ENCODE data around the gene MTURN. TPM values are rescaled to one million over a fixed set of nuclear protein-coding genes. Genes with fewer than 3 reads are reported as not detected.

The MTURN gene
- total and polyA plus RNA-seq, 9 of the 15 experiments (the other 6 are each of a cell fraction or from before 2014, with no cell fraction given): 0.94 to 14.8 (median 6.4) TPM

- H2AFZ ChIP-seq (ENCODE audit: low read depth, low read length): no peak overlapping the region
- no TSS peak for BruUV-seq (replicated peaks)
- POLR2A ChIA-PET: interaction anchor here (0.6 kb wide), 2 partner anchors 10 to 256 kb away, joined by 3 to 4 read pairs; no protein-coding TSS in a partner anchor
These were observed 48.0 kb downstream of the MTURN start for GRCh38 chr7:30182814-30183213.

More at GRCh38 chr7:30182814-30183213, 48.0 kb downstream of the MTURN start:
- DNase-seq (ENCODE audit: extremely low read depth in 1 of 4, low spot score in 3 of 4): no peak
- Histone ChIP-seq H3K9me1 (ENCODE audit: control insufficient read depth, insufficient read depth, low read length) (no peaks in the 10 kb centered on the region), H3K4me2 (ENCODE audit: insufficient read depth, low read length) (no peak overlapping the region), H3K4me1 (replicated peaks in 1 of 2; ENCODE audit: control insufficient read depth in 2 of 2, insufficient read depth in 2 of 2, low read length in 2 of 2) (no peaks in the 10 kb centered on the region), H3K79me2 (ENCODE audit: control insufficient read depth, insufficient read depth, low read length) (no peaks in the 10 kb centered on the region), H3K9ac (ENCODE audit: insufficient read depth in 1 of 2, low read depth in 2 of 2, low read length in 2 of 2) (no peak overlapping the region), H3K27ac (ENCODE audit: extremely low read depth, low read depth, low read length) (no peak overlapping the region), H3K4me3 (no peak overlapping the region), H3K36me3 (ENCODE audit: control insufficient read depth, insufficient read depth, low read length) (no peaks in the 10 kb centered on the region), H3K27me3 (ENCODE audit: control insufficient read depth in 2 of 2, insufficient read depth in 2 of 2, low read length in 2 of 2) (0 out of 5 replicates have a peak, but pooled peaks cover 0 to 3% of the 10 kb centered on the region in 2 experiments), H4K20me1 (replicated peaks; ENCODE audit: control insufficient read depth, insufficient read depth, low read length) (no peaks in the 10 kb centered on the region), H3K9me3 (replicated peaks; ENCODE audit: control insufficient read depth, insufficient read depth, low read depth, low read length) (no peaks in the 10 kb centered on the region)
- no peak for FAIRE-seq
- no peak for ATAC-seq
- CTCF ChIA-PET (ENCODE audit: low intra/inter-chr PET ratio): no interaction called here
- TF ChIP-seq, protein P1, sequence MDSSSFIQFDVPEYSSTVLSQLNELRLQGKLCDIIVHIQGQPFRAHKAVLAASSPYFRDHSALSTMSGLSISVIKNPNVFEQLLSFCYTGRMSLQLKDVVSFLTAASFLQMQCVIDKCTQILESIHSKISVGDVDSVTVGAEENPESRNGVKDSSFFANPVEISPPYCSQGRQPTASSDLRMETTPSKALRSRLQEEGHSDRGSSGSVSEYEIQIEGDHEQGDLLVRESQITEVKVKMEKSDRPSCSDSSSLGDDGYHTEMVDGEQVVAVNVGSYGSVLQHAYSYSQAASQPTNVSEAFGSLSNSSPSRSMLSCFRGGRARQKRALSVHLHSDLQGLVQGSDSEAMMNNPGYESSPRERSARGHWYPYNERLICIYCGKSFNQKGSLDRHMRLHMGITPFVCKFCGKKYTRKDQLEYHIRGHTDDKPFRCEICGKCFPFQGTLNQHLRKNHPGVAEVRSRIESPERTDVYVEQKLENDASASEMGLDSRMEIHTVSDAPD (CRISPR knock-in tag; IDR thresholded peaks at IDR 0.05): no peak
- no peak for TF ChIP-seq IRF9 (tag; IDR thresholded peaks at IDR 0.05)
- TF ChIP-seq OTX1 (CRISPR knock-in tag; IDR thresholded peaks at IDR 0.05): no peak
- no peak for TF ChIP-seq ZFX (CRISPR knock-in tag; IDR thresholded peaks at IDR 0.05)
- no peak for TF ChIP-seq SIN3B (IDR thresholded peaks at IDR 0.05; ENCODE audit: low read depth)
- TF ChIP-seq ADNP (tag; IDR thresholded peaks at IDR 0.05): no peak
- TF ChIP-seq UBTF (IDR thresholded peaks at IDR 0.05; ENCODE audit: borderline replicate concordance in 1 of 2, low read depth in 2 of 2, low read length in 2 of 2): no peak
- no peak for TF ChIP-seq KLF1 (tag; IDR thresholded peaks at IDR 0.05)
- no peak for TF ChIP-seq POLR2A (conservative IDR thresholded peaks at IDR 0.05)
- TF ChIP-seq E2F3 (CRISPR knock-in tag; IDR thresholded peaks at IDR 0.05): no peak
- no peak for TF ChIP-seq NFATC3 (IDR thresholded peaks at IDR 0.05)
- TF ChIP-seq DIDO1 (tag; IDR thresholded peaks at IDR 0.05; ENCODE audit: low read depth): no peak
- TF ChIP-seq PHB2 (IDR thresholded peaks at IDR 0.05; ENCODE audit: low read depth): no peak
- TF ChIP-seq FOSL1 (tag; conservative IDR thresholded peaks at IDR 0.05): no peak
- no peak for TF ChIP-seq L3MBTL2 (IDR thresholded peaks at IDR 0.05)
- no peak for TF ChIP-seq CHD4 (IDR thresholded peaks at IDR 0.05; ENCODE audit: insufficient read depth, insufficient replicate concordance, low read depth, low read length, poor library complexity, severe bottlenecking)
- intact Hi-C loops (cut with micrococcal nuclease) (no loop called here), in situ Hi-C loops (cut with MboI) (no loop called here)
- 3% methylated on average over 2 of the region's 2 CpGs for WGBS (ENCODE audit: insufficient coverage, low coverage, missing lambda C conversion rate)
